ENCODE measurements around the gene FBXO47.
"Not testable (repeated sequence)": the region's sequence is repeated elsewhere in the genome, so short reads cannot be mapped to it uniquely, and the experiment has no call there.

The FBXO47 gene

GRCh38 chr17:38918129-38918913 lies 48.9 kb downstream of the FBXO47 start:
- DNase-seq (ENCODE audit: low read depth): no peak
- TF ChIP-seq, protein P1, sequence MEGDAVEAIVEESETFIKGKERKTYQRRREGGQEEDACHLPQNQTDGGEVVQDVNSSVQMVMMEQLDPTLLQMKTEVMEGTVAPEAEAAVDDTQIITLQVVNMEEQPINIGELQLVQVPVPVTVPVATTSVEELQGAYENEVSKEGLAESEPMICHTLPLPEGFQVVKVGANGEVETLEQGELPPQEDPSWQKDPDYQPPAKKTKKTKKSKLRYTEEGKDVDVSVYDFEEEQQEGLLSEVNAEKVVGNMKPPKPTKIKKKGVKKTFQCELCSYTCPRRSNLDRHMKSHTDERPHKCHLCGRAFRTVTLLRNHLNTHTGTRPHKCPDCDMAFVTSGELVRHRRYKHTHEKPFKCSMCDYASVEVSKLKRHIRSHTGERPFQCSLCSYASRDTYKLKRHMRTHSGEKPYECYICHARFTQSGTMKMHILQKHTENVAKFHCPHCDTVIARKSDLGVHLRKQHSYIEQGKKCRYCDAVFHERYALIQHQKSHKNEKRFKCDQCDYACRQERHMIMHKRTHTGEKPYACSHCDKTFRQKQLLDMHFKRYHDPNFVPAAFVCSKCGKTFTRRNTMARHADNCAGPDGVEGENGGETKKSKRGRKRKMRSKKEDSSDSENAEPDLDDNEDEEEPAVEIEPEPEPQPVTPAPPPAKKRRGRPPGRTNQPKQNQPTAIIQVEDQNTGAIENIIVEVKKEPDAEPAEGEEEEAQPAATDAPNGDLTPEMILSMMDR (conservative IDR thresholded peaks at IDR 0.05; ENCODE audit: control insufficient read depth, insufficient read depth, low read depth, low read length): no peak

GRCh38 chr17:38917259-38917658 lies 49.9 kb downstream of the FBXO47 start:
- TF ChIP-seq, protein P1 (conservative IDR thresholded peaks at IDR 0.05; ENCODE audit: control insufficient read depth, insufficient read depth, low read depth, low read length): no peak
- no peak for DNase-seq (ENCODE audit: low read depth)

More at GRCh38 chr17:38918129-38918913, 48.9 kb downstream of the FBXO47 start:
- H3K4me3 ChIP-seq (ENCODE audit: control insufficient read depth, low read depth, low read length): no peak overlapping the region

DNA sequence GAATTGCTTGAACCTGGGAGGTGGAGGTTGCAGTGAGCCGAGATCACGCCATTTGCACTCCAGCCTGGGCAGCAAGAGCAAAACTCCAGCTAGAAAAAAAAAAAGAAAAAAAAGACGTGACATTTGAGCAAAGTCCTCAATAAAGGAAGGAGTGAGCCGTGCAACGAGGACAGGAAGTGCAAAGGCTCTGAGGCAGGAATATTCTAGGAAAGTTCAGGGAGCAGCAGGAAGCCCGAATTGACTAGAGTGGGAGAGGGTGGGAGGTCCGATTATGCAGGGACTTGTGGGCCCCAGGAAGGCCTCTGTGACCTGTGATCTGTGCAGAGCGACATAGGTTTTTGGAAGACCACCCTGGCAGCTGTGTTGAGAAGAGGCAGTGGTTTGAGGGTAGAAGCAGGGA lies 50.4 kb downstream of the FBXO47 start:
- H3K4me3 ChIP-seq (ENCODE audit: control insufficient read depth, low read depth, low read length): no peak overlapping the region
- DNase-seq (ENCODE audit: low read depth): no peak
- TF ChIP-seq, protein P1 (conservative IDR thresholded peaks at IDR 0.05; ENCODE audit: control insufficient read depth, insufficient read depth, low read depth, low read length): no peak

More at GRCh38 chr17:38917259-38917658, 49.9 kb downstream of the FBXO47 start:
- no peak overlapping the region for H3K4me3 ChIP-seq (ENCODE audit: control insufficient read depth, low read depth, low read length)

GRCh38 chr17:38915639-38915995 lies 51.6 kb downstream of the FBXO47 start:
- no peak for DNase-seq (ENCODE audit: low read depth)
- TF ChIP-seq, protein P1 (conservative IDR thresholded peaks at IDR 0.05; ENCODE audit: control insufficient read depth, insufficient read depth, low read depth, low read length): no peak
- H3K4me3 ChIP-seq (ENCODE audit: control insufficient read depth, low read depth, low read length): no peak overlapping the region

DNA sequence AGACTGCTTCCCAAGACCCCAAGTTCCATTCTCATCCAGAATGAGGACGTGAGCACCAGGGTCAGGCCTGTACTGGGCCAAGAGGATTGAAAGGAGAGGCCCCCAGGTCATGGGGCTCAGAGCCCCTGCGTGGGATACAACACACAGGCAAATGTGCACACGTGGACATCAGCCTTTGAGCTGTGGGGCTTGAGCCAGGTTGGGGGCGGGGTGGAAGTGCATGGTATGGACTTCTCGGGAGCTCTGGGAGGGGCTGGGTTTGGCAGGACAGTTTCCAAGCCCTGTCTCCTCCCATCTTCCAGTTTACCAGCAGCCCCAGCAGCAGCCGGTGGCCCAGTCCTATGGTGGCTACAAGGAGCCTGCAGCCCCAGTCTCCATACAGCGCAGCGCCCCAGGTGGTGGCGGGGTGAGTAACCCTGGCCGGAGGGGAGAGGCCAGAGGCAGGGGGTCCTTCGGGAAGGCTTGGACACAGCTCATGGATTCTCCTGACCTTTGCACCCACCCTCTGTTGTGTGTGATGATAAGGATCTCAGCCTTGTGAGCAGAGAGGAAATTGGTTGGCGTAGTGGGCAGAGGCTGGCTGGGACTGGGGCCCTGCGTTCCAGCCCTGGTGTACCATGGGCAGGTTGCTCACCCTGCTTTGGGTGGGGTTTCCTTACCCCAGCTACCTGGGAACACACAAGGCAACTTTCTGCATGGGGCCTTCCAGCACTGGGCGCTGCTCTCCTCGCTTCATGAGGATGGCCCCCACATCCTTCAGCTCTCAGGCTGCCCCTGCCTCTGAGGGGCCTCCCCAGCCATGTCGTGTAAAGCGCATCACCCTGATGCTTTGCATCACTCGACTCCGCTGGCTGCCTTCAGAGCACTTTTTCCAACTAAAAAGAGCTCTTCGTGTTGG lies 52.2 kb downstream of the FBXO47 start:
- H3K4me3 ChIP-seq (ENCODE audit: control insufficient read depth, low read depth, low read length): no peak overlapping the region
- no peak for DNase-seq (ENCODE audit: low read depth)
- TF ChIP-seq, protein P1 (conservative IDR thresholded peaks at IDR 0.05; ENCODE audit: control insufficient read depth, insufficient read depth, low read depth, low read length): no peak

DNA sequence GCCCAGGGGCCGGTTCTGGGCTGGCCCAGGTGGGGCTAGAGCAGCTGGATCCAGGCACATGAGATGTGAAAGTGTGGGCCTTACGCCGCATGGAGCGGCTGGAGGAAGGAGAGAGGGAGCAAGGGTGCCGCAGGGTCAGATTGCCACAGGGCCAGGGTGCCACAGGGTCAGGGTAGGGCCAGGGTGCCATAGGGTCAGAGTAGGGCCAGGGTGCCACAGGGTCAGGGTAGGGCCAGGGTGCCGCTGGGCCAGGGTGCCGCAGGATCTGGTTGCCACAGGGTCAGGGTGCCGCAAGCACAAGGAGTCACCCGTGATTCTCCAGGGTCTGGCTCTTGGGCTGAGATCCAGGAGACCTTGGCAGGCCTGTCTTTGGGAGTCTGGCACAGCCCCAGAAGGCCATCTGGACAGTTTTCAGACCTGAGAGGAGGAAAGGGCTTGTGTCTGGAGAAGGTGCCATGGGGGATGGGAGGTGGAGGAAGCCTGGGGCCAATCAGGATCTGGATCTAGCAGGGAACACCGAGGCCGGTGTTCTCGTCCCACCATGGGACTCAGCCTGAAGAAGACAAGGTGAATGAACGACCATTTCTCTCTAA lies 54.9 kb downstream of the FBXO47 start:
- no peak overlapping the region for H3K4me3 ChIP-seq (ENCODE audit: control insufficient read depth, low read depth, low read length)
- TF ChIP-seq, protein P1 (conservative IDR thresholded peaks at IDR 0.05; ENCODE audit: control insufficient read depth, insufficient read depth, low read depth, low read length): no peak
- DNase-seq (ENCODE audit: low read depth): peak; percentile 73

DNA sequence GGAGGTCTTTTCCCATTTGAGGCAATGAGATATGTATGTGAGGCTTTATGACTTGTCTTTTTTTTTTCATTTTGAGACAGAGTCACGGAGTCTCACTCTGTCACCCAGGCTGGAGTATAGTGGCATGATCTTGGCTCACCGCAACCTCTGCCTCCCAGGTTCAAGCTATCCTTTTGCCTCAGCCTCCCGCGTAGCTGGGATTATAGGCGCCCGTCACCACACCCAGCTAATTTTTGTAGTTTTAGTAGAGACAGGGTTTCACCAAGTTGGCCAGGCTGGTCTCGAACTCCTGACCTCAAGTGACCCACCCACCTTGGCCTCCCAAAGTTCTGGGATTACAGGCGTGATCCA lies 55.5 kb downstream of the FBXO47 start:
- H3K4me3 ChIP-seq (ENCODE audit: control insufficient read depth, low read depth, low read length); DNase-seq (ENCODE audit: low read depth): not testable (repeated sequence)

Measured in fibroblast of mammary gland (primary cell).